HG03520 (cell line): ENCODE results near the gene DNPEP.
"Not testable (repeated sequence)": the region's sequence is repeated elsewhere in the genome, so short reads cannot be mapped to it uniquely, and the experiment has no call there.

Experiments
- ATAC-seq: cut with Tn5 transposase; IDR thresholded peaks from one replicate; pipeline ENCODE4 v1.9.1; 2021; ENCODE audit warnings: mild to moderate bottlenecking, moderate library complexity; ENCODE audit not compliant: unreplicated experiment

The DNPEP gene

DNA sequence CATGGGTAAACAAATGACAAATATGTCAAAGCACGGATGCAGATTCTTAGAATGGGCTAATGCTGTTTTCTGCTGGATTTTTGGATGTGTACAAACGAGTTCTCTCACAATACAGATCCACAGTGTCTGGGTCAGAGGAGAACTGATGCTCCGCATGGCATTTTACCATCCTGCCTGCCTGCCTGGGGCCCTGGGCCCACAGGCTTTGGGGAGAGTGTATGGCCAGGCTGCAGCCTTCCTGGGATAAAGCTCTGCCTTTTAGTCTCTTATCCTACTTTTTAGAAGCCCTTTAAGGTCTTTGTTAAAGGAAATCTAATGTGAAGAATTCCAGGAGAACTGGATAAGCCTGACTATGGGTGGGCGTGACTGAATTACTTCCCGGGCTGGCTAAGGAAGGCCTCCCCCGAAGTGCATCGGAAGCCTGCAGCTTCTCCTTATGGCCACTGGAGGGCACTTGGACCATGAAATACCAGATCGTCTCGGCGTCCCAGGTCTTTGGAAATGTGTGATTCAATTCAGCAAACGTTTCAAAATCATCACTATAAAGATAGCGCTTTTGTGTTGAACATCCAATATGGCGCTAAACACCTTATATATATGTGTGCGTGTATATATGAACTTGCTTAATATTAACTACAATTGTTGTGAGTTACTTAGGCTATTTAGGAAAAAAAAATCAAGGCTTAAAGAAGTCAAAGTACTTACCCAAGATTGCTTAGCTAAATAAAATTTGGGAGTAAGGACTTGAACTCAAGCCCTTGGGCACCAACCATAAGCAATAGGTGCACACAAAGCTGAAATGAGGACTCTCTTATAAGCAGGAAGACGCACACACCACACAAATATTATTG lies 15.2 kb upstream of the DNPEP start:
- peak; percentile 74 for ATAC-seq

GRCh38 chr2:219401606-219402005 lies 13.9 kb upstream of the DNPEP start:
- ATAC-seq = no peak

DNA sequence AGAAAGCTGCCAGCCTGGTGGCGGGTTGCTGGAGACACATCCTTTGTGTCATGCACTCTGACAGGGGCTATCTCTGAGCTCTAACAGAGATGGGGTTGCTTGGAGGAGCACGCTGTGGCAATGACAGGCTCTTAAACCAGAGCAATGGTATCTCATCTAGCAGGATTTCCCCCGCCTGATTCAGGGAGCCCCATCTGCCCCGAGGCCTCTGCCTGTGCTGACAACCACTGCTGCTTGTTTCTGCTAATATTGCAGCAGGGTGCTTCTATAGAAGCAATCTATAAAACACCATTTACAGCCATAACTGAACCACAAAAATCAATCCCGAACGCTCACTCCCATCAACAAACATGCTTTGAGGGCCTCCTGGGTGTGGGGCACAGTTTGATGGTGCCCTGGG lies 12.8 kb upstream of the DNPEP start:
- ATAC-seq = no peak

- no peak for ATAC-seq
Observed at GRCh38 chr2:219399716-219400478, 12.2 kb upstream of the DNPEP start.

DNA sequence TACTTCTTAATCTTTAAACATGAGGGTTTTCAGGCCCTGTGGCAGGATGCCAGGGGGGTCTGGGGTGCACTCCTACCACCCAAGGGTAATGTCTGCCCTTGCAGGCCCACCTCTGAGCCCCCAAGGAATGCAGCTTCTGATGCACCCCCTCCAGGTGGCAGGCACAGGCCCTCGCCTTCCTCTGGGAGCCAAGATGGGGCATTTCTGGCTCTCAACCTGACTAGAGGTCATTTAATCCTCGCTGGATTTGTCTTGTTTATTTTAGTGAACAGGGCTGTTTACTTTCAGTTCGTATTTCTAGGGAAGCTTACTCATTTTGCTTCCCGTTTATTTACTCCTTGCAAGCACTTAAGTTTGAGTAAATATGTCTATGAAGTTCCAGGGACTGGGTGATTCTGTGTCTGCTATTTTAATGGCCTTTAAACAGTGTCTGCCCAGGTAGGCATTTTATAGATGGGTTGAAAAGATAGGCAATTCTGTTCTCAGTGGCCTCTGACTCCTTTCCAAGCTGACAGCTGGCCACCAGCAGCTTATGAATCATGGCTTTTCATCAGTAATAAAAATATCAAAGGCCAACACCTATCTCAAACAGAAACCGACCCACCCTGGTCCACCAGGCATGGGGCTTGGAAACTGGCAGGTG lies 11.1 kb upstream of the DNPEP start:
- ATAC-seq = no peak

GRCh38 chr2:219396863-219397457 lies 9.2 kb upstream of the DNPEP start:
- no peak for ATAC-seq

- no peak for ATAC-seq
Observed at GRCh38 chr2:219395609-219396008, 7.9 kb upstream of the DNPEP start.

DNA sequence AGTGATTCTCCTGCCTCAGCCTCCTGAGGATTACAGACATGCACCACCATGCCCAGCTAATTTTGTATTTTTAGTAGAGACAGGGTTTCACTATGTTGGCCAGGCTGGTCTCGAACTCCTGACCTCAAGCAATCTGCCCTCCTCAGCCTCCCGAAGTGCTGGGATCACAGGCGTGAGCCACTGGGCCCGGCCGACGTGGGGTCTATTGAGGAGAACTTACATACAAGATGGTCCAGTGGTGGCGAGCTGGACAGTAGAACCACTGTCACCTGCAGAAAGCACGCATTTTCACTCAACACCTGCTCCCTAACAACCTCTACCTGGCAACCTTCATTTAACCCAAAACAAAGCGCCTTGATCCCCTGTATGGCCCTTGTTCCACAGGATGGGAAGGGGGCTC lies 7.3 kb upstream of the DNPEP start:
- not testable (repeated sequence) for ATAC-seq

DNA sequence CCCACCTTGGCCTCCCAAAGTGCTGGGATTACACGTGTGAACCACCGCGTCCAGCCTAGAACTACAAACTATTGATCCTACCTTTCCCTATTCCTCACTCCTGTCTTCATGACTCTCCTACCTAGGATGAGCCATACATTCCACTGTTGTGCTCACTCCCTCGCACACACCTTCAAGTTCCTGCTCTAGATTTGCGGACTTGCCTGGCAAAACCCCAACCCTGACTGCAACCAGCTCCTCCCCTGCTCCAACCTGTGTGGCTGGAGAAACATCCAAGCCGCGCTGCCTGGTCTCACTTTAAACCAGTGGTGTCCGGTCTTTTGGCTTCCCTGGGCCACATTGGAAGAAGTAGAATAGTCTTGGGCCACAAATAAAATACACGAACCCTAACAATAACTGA lies 5.0 kb upstream of the DNPEP start:
- no peak for ATAC-seq

DNA sequence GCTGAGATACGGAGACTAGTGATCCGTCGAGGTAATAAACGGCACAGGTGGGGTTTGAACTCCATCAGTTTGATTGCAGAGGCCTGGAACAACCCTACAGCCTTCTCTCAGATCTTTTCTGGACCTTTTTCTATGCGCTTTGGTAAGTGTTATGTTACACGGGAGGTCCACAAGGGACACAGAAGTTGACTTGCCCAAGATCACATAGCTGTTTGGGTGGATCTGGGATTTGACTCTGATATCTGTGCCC lies 1.1 kb upstream of the DNPEP start:
- no peak for ATAC-seq

DNA sequence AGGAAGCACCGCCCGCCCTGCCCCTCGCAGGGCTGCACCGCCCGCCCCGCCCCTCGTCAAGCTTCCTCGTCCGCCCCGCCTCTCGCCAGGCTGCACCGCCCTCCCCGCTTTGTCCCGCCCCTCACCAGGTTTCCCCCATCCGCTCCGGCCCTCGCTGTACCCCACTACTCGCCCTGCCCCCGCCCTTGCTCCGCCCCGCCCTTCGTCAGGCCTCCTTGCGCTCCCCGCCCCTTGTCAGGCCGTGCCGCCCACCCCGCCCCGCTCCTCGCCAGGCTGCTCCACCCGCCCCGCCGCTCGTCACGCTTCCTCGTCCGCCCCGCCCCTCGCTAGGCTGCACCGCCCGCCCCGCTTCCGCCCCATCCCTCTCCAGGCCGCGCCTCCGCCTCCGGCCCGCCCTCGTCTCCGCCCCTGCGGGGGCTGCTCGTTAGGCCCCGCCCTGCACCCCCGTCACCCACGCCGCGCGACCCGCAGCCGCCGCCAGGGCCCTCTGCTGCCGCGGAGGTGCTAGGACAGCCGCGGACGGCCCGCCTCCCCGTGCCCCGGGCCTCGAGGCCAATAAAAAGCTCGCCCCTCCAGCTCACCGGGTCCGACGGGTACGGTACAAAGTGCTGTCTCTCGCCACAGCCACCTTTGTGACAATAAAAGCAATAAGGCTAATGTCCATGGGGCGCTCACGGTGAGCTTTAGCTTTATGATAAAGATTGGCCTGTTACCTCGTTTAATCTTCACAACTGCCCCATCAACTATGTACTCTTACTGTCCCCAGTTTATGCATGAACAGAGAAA lies 602 bp upstream of the DNPEP start:
- peak; percentile 83 for ATAC-seq

DNA sequence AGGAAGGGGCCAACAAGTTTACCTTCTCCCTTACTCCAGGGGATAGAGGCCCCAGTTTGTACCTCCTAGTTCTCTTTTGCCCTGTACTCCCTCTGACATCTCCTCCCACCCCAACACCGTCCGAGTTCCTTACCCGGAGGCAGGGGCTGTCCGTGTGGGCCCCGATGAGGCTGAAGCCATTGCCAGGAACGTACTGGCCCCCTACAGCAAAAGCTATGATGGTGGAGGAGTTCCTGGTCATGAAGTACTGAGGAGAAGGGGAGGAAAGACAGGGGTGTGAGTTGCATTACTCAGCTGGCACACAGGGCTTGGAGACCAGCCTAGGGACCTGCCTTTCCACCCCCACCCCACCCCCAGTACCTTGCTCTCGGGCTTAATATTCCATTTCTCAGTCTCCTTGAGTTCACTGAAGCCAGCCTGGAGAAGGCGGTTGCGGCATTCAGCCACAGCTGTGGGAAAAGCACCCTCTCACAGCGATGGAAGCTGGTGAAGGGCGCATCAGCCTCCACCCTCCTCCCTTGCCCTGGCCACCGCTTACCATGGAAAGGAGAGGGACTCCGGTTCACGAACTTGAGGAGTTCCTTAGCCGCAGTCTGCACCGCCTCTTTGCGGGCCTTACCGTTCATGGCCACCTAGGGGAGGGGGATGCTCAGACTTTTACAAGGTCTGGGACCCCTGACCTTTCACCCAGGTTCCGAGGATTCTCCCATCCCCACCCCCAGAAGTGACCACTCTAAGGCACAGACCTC lies 1.0 kb downstream of the DNPEP start:
- no peak for ATAC-seq

- ATAC-seq = no peak
Observed at GRCh38 chr2:219385958-219386520, 1.7 kb downstream of the DNPEP start.

GRCh38 chr2:219384859-219385258 lies 2.9 kb downstream of the DNPEP start:
- no peak for ATAC-seq

- no peak for ATAC-seq
Observed at GRCh38 chr2:219384083-219384713, 3.5 kb downstream of the DNPEP start.

- ATAC-seq = no peak
Observed at GRCh38 chr2:219381448-219381847, 6.3 kb downstream of the DNPEP start.

DNA sequence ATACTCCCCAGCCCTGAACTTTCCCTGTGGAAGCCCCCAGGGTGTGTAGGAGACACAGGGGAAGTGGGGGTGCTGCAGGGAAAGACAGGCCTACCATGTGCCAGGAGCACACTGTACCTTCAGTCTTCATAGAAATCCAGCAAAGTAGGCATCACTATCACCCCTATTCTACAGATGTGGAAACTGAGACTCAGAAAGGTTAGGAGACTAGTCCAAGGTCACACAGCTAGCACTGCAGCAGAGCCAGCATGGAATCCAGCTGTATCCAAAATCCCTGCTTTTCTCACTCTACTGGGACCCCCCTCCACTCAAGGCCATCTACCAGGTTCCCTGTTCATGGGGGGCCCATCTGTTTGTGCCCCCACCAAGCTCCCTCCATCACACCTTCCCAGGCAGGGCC lies 6.8 kb downstream of the DNPEP start:
- ATAC-seq = no peak

- no peak for ATAC-seq
Observed at GRCh38 chr2:219378163-219378851, 9.4 kb downstream of the DNPEP start.

DNA sequence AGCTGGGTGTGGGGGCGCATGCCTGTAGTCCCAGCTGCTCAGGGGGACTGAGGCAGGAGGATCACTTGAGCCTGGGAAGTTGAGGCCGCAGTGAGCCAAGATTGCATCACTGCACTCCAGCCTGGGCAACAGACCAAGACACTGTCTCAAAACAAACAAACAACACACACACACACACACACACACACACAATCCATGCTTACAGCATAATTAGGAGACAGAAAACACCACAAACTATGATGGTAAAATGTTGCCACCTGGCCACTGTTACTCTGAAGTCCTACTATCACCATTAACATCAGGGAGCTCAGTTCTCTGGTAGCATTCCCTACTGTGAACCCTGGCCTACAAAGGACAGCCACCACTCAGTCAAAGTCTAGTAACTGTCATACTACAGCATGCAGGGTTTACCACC lies 18.3 kb downstream of the DNPEP start:
- no peak for ATAC-seq
